IPS DF 19.7 (cell line): ENCODE measurements around the gene METTL6.
"Not testable (repeated sequence)": the region's sequence is repeated elsewhere in the genome, so short reads cannot be mapped to it uniquely, and the experiment has no call there.

ENCODE experiments used
- DNase-seq: peaks from one replicate; pipeline ENCODE4 v3.0.0-alpha.2; 2013; ENCODE audit warnings: low read depth, low spot score

The METTL6 gene

GRCh38 chr3:15451216-15452113 lies 24.1 kb upstream of the METTL6 start:
- DNase-seq = no peak

DNA sequence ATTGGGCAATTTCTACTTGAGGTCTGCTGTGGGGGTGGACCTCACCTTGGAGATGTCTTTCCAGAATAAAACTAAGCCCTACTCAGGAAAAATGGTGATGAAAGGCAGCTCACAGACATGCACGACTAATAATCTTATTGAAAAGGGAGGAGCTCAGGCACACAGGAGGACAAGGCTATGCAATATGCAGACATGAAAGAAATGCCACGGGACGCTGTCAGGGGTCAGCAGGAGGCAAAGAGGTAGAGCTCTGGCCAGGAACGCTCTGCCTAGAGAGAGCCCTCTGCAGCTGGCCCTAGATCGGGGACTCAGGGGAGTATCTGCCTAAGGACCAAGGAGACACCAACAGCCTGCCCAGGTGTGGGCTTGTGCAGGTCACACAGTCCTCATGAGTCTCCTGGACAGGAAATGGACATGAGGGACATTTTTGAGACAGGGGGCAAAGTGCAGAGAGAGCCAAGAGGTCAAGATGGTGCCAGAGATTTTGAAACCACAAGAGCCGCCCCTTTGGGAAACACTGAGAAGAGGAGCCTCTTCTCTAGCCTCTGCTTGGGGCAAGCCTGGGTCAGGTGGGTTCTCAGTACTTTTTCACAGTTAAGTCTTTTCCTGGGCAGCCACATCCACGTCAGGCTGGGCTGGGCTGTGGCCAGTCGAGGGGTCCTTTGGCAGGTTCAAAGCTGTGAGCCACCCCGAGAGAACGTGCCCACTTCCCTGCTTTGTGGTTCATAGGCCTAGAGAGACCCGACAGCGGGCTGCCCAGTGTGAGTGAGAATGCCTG lies 23.3 kb upstream of the METTL6 start:
- no peak for DNase-seq

GRCh38 chr3:15449489-15450224 lies 22.3 kb upstream of the METTL6 start:
- no peak for DNase-seq

DNA sequence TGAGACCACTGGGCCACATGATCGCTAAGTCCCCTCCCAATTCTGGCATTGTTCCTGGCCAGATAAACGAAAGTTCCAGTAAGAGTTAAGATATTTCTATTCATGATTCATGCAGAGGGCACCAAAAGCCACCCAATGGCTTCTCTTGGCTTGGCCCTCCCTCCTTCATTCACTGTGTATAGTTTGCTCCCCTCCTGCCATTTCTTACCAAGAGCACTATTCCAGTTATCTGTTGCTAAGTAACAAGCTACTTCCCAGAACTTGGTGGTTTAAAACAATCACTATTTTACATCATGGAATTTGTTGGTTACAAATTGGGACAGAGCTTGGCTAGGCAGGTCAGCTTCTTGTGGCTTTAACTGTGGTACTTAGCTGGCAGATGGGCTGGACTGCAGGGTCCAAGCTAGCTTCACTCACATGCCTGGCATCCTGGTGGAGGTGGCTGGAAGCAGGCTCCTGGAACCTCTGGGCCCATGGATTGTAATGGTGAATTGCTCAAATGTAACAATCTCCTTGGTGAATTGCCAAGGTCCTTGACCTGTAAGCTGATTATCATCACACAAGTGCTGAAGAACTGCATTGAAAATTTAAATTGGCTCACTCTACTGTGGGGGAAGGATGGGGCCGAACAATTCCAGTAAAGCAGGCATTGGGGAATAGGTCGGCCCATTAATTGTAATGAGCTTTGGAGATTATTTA lies 16.6 kb upstream of the METTL6 start:
- no peak for DNase-seq

GRCh38 chr3:15440891-15441290 lies 13.5 kb upstream of the METTL6 start:
- DNase-seq = no peak

- no peak for DNase-seq
These were observed 12.1 kb upstream of the METTL6 start for GRCh38 chr3:15439476-15439875.

DNA sequence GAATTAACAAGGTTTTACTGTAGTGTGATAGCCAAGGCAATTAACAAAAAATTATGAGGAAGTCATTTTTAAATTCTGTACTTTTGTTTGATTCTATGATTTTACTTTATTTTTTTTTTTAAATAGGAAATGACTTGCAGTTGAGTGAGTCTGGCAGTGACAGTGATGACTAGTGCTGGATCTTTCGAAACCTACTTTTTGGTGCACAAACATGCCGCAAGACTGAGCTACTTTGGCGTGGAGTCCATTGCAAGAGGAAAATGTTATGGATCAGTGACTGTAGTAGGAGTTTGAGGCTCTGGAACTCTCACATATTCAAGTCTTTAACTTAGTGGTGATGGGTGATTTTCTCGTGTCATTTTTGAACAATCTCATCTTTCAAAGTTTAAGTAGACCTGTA lies 11.6 kb upstream of the METTL6 start:
- DNase-seq = no peak

DNA sequence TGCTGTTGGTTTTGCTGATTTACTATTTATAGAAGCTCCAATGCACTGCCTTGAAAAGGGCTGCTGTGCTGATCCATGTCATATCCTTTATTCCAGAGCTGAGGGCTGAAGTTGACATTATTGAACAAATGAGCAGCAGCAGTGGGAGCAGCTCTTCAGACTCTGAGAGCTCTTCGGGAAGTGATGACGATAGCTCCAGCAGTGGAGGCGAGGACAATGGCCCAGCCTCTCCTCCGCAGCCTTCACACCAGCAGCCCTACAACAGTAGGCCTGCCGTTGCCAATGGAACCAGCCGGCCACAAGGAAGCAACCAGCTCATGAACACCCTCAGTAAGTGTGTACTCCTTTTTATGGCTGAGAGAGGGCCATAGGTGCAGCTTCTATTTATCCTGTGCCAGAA lies 8.9 kb upstream of the METTL6 start:
- DNase-seq = no peak

DNA sequence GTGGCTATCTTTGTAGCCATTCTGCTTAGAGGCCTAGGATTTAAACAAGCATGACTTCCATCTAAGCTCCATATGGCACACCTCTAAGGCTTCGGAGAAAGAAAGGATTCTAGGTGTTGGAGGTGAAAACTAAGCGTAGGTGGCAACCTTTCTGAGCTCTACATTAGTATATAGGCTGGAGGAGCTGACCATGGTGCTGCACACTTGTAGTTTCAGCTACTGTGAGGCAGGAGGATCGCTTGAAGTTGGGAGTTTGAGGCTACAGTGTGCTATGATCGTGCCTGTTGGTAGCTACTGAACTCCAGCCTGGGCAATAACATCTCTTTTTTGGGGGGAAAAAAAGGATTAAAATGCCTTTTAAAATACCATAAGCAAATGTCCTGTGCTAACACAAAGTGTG lies 7.4 kb upstream of the METTL6 start:
- no peak for DNase-seq

DNA sequence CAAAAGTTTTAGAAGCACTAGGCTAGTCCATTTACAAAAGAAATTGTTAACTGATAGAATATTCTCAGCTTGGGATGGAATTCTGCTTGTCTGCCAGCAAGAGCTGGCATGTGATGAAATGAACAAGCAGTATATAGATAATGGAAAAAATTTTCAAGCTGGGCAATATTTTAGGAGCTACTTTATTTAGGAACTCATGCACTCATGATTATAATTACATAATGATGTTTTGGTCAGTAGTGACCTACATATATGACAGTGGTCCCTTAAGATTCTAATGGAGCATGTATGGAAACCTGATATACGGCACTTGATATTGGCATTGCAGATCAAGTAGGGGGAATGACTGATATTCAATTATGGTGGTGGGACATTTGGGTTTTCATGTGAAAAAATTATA lies 6.2 kb upstream of the METTL6 start:
- no peak for DNase-seq

DNA sequence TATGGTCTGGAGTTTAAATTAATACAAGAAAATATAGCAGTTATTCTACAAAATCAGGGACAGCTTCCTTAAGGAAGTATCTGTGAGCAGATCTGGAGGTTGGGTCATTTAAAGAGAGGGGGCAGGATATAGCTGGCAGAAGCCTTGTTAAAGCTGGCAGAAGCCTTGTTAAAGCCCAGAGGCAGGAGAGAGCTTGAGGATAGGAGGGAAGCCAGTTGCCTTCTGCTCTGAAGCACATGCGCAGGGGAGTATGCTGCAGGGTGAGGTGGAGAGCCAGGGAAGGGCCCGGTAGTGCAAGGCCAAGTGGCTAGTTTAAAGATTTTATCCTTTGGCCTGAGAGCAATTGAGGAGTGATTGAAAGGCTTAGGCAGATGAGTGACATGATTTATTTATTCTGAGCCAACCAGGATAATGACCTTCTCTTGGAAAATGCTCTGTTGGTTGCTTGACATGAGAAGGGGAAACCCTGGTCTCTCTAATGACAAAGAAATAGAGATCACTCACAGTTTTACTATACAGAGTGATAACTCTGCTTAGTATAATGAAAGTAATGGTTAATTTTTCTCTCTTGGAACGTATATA lies 4.0 kb upstream of the METTL6 start:
- DNase-seq = no peak

GRCh38 chr3:15430624-15431023 lies 3.3 kb upstream of the METTL6 start:
- no peak for DNase-seq

DNA sequence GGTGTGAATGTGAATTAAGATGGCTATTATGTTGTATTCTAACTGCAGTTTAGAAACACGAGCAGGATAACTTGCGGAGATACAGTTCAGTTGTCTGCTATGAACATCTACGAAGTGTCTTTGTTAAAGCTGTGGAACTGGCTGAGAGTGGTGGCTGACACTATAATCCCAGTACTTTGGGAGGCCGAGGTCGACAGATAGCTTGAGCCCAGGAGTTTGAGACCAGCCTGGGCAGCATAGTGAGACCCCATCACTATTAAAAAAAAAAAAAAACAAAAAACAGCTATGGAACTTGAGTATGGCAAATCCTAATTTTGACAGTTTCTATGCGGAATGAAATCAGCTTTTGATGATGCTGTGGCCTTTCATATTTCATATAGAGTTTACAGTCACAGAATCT lies 1.7 kb upstream of the METTL6 start:
- no peak for DNase-seq

DNA sequence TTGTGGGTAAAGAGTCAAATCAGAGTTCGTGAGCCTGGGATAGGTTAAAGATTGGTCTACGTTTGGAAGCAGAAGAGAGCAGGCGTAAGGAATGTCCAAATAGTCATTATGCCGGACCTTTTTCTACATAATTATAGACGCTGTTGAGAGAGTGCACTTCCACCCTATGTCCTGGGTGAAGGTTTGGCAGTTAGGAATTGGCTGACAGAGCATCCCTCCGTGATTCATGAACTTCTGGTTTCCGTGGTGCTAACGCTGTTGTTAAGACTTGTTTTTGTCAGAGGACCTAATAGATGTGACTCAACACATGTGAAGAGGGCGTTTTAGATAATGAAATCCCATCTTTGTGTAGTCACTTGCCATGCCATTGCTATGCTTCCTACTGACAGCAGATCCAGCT lies 1.2 kb upstream of the METTL6 start:
- no peak for DNase-seq

GRCh38 chr3:15427981-15428380 lies 637 bp upstream of the METTL6 start:
- DNase-seq = no peak

GRCh38 chr3:15426579-15427118 lies 695 bp downstream of the METTL6 start:
- DNase-seq = no peak

- DNase-seq = no peak
These were observed 6.5 kb downstream of the METTL6 start for GRCh38 chr3:15420871-15421270.

DNA sequence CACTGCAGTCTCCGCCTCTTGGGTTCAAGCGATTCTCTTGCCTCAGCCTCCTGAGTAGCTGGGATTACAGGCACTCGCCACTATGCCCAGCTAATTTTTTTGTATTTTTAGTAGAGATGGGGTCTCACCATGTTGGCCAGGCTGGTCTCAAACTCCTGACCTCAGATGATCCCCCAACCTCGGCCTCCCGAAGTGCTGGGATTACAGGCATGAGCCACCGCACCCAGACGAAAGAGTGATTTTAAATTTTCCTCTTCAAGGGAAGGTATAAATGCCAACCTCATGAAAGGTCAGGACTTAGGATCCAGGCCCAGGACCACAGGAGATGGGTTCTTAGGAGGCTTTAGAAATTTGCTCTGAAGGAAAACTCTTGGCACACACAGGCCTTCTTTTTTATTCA lies 16.4 kb downstream of the METTL6 start:
- DNase-seq = not testable (repeated sequence)

- no peak for DNase-seq
These were observed 17.6 kb downstream of the METTL6 start for GRCh38 chr3:15409774-15410173.

GRCh38 chr3:15409239-15409638 lies 18.1 kb downstream of the METTL6 start:
- DNase-seq = no peak

DNA sequence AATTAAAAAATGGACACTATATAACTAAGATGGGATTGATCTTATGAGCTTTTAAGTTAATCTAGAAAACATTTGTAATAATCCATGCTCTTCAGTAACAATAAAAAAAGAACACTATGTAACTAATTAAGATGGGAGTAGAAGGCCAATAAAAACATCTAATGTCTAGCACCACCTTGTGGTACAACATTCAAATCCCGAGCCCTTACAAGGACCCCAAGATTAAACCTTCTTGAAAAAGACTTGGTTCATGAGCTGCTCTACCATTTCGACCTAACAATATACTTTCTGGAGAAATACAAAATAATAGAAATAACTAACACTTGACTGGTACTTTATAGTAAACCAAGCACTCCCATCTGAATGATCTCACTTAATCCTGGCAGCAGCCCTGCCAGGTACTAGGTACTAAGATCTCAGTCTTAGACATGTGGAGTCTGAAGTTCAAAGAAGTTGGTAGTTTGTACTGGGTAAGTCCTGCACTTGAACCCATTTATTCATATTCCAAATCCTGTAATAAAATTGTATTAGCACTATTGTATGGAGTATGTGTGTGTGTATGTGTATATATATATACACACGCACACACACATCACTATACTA lies 21.8 kb downstream of the METTL6 start:
- DNase-seq = peak; percentile 12
